Measurements from ENCODE around the gene CCDC179.

Gene CCDC179

DNA sequence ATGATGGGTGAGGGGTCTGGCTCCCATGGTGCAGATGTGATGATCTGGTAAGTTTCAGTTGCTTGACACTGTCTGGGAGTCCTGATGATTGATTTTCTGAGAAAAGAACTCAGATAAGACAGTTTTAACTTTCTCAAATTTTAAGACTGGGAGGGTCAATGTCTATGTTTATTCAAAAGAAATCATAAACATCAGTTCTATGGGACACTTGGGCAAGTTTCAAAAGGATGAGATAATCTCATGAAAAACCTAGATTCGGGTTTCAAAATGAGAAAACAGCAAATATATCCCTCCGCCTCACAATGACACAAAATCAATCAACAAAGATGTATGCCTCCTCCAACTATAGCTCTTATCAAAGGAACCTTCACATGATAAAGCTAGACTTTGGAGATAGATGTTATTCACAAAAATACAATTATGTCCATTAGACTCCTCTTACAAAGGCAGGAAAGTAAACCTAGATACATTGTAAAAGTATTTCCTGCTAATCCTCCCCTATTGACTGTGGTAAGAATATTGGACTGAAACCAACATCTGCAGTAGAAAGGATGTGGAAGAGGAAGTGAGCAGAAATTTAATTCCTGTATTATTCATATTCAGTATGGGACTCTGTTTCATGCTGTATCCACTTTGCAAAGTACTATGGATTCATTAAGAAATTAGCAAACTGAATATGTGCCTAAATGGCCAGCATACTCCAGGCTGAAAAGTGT, 52.3 kb downstream of the CCDC179 start:
- no peak for DNase-seq

DNA sequence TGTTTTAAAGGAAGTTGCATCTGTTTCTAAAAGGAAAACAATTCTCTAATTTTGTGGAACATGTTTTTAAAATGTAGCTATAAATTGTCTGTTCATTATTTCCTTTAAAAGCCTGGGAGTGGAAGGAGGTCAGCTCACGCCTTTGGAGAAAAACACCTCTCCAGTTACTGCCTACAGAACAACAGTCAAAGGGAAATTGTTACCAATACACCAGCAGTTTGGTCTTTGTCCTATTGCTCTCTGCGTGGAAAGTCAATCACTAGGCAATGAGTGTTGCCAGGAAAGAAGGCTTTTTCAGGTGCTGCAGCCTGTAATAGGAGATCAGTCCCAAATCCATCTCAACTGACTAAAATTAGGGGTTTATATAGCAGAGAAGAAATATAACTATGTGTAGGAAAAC, 52.9 kb downstream of the CCDC179 start:
- no peak for DNase-seq

DNA sequence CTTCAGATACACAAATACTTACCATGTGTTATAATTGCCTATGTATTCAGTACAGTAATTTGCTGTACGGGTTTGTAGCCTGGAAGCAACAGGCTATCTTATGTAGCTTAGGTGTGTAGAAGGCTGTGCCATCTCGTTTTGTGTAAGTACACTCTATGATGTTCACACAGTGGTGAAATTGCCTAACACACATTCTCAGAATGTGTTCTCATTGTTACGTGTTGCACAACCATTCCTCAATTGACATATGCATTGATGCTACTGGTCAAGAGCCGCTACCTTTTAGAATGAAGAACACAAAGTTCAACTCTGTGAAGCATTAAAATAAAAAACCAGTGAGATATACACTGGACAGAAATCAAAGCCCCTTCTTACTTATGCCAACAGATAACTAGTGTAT, 57.4 kb downstream of the CCDC179 start:
- DNase-seq: no peak

DNA sequence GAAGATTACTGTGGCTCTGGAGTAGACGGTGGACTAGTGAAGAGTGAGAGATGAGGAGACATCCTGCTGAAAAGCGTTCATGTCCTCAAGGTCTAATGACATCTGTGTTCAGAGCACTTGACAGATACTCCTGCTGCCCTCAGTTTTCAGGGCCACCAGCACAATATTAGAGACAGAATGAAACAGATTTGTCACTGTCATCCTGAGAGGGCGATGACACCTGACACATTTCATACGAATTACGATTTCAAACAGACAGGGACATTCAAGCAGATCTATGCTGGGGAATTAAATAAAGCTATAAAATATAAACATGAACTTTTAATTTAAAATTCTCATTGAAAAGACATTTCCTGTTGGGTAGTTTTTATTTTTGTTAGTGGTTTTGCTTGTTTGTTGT, 59.8 kb downstream of the CCDC179 start:
- no peak for DNase-seq

DNA sequence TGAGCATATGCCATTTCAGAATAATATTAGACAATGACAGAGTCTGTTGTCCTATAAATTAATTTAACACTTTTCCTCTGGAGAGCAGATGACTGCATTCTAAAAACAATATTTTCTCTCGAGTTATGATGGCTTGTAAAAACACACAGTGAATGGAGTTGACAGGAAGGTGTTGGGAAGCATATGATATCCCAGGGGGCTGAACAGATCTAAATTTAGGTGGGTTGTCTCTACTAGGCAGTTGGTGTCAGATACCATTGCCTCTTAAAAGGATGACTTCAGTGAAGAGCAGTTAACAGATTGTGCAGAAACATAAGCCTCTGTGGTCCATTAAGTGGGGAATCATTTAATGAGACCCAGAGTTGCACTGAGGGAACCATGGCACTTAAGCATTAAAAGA, 61.4 kb downstream of the CCDC179 start:
- DNase-seq: peak; percentile 52

DNA sequence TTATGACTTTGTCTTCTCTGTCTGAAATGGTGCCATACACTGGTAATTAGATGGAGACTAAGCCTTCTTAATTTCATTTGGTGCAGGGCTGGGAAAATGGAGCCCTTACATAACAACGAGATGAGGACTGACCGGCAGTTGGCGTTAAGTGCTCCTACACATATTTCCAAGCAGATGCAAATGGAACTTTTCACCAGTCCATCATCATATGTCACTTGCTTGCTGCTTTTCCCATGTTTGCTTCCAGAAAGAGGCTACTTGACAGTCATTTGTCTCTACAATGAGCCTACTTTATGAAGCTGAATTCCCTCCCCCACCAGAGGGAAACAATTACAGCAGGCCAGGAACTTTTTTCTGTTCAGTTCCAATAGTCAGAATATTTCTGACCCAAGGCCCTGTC, 63.2 kb downstream of the CCDC179 start:
- no peak for DNase-seq
